AG08395 (cell line): ENCODE data around the gene GSTK1.

Experiments used
- DNase-seq: peaks from one replicate; pipeline ENCODE4 v3.0.0; 2012; ENCODE audit warnings: mixed read lengths, low spot score

GSTK1 gene

GRCh38 chr7:143299840-143300239 is 36.6 kb downstream of the GSTK1 start:
- DNase-seq, result no peak

- DNase-seq, result no peak
Observed at GRCh38 chr7:143300959-143301935, 38.0 kb downstream of the GSTK1 start.

DNA sequence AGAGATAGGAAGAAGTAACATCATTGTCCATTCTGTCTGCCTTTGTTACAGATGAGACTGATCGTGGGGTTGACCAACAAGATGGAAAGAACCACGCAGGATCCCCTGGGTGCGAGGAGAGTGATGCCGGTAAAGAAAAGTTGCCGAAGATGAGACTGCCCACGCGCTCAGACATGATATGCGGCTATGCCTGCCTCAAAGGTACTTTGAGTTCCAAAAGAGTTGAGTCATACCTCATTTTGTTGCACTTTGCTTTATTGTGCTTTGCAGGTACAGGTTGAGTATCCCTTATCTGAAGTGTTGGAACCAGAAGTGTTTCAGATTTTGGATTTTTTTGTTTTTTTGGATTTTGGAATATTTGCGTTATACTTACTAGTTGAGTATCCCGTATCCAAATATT is 40.5 kb downstream of the GSTK1 start:
- DNase-seq, result no peak

GRCh38 chr7:143304938-143305337 is 41.7 kb downstream of the GSTK1 start:
- DNase-seq, result no peak

DNA sequence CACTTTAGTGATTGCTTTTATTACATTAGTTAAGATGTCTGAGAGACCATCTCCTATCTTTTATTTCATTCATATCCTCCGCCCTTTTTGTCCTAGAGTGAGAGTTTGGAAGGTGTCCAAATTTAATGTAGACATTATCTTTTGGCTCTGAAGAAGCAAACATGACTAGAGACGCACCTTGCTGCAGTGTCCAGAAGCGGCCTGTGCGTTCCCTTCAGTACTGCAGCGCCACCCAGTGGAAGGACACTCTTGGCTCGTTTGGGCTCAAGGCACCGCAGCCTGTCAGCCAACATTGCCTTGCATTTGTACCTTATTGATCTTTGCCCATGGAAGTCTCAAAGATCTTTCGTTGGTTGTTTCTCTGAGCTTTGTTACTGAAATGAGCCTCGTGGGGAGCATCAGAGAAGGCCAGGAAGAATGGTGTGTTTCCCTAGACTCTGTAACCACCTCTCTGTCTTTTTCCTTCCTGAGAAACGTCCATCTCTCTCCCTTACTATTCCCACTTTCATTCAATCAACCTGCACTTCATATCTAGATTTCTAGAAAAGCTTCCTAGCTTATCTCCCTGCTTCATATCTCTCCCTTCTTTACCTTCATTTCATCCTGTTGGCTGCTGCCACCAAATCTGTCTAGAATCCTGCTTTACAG is 42.3 kb downstream of the GSTK1 start:
- peak; percentile 43 for DNase-seq

- no peak for DNase-seq
Observed at GRCh38 chr7:143308632-143309031, 45.4 kb downstream of the GSTK1 start.

DNA sequence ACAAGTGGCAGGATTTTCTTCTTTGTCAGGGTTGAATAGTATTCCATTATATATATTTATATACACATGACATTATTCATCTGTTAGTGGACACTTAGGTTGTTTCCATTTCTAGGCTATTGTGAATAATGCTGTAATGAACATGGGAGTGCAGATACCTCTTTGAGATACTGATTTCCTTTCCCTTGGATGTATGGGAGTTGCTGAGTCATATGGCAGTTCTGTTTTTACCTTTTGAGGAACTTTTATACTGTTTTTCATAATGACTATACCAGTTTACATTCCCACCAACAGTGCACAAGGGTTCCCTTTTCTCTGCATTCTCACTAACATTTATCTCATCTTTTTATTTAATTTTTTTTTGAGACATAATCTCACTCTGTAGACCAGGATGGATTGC is 50.9 kb downstream of the GSTK1 start:
- DNase-seq, result no peak

DNA sequence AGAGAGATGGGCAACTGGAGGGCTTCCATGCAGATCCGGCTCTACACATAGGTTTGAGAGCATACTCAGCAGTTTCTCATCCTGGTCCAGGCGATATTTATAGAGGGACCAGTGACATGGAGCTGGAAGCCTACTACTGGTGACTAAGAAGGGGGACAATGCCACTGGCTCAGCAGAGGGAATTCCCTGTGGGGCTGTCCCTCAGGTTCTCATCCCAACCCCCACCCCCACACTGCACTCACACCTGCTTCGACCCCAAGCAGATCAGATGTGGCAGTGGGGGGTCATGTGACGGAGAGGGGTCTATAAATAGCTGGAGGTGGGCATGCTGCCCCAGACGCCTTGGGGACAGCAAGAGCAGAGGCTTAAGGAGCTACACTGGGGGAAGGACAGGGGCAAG is 52.5 kb downstream of the GSTK1 start, which contains the start of gene CLCN1:
Gene CLCN1 (plus strand): TSS at position 336 of the 400 bp plus-strand sequence. CDS start 102 bp downstream, outside the sequence.
- no peak for DNase-seq

DNA sequence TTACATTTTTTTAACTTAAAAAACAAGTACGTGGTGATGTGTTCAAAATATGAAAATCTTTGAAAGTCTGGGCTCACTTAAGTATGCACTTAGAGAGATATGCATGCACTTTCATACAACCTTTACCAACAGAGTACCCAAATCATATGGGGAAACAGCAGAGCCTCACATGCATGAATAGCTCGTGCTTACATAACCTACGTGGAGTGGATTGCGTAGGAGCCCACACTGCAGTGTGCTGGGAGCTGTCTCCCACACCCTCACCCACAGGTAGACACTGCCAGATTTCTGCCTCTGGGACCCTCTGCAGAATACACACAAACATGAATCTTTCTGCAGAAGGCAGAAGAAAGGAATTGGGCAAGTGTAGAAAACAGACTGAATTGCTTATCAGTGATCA is 53.3 kb downstream of the GSTK1 start:
- no peak for DNase-seq

DNA sequence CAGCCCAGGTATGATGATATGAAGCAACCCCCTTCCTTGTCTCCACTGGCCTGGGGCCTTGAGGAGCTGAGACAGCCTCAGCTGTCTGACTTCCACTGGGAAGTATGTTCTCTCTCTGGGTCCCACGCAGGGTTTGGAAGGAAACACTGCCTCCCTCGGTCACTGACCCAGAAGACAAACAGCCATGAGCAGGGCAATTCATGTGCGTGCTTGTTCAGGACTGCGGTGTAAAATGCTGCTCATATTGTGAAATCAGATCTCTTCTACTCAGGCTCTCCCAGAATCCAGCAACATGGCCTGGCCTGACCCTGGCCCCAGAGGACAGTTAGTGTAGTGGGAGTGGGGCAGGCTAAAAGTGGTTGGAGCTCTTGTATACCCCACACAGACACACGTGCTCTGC is 55.4 kb downstream of the GSTK1 start:
- DNase-seq, result peak; percentile 25
